OCI-LY1 (cell line): ENCODE results near the gene MFF.

Source experiments
- EZH2 ChIP-seq: fragments of 200-600 bp; sonication (generic), shearing (Covaris generic); IDR thresholded peaks from 2 replicates; pipeline ENCODE4 v1.8.0; 2017; ENCODE audit warnings: borderline replicate concordance, mixed run types, mild to moderate bottlenecking, antibody characterized with exemption, low read length, moderate library complexity, mixed read lengths
- TF ChIP-seq, protein P1 (sequence below): fragments of 200-600 bp; sonication (generic), shearing (Covaris generic); IDR thresholded peaks from 2 replicates; pipeline ENCODE4 v1.5.1; 2017; ENCODE audit warnings: mild to moderate bottlenecking, antibody characterized with exemption, low read length, moderate library complexity, mixed read lengths

DNA sequence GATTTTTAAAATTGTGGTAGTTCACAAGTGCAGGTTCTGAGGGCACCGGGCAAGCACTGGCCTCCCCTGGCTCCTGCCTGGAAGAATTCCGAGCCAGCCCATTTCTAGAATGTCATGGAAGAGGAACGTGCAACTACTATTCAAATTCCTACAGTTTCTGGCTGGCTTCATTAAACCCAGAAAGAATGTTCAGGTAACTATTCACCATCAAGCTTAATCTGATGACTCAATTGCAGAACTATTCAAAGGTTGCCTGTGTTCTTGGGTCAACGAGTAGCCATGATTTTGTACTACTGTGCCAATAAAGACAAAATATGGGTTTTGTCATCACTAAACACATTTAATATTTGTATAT is 14.3 kb upstream of the MFF start:
- TF ChIP-seq, protein P1, sequence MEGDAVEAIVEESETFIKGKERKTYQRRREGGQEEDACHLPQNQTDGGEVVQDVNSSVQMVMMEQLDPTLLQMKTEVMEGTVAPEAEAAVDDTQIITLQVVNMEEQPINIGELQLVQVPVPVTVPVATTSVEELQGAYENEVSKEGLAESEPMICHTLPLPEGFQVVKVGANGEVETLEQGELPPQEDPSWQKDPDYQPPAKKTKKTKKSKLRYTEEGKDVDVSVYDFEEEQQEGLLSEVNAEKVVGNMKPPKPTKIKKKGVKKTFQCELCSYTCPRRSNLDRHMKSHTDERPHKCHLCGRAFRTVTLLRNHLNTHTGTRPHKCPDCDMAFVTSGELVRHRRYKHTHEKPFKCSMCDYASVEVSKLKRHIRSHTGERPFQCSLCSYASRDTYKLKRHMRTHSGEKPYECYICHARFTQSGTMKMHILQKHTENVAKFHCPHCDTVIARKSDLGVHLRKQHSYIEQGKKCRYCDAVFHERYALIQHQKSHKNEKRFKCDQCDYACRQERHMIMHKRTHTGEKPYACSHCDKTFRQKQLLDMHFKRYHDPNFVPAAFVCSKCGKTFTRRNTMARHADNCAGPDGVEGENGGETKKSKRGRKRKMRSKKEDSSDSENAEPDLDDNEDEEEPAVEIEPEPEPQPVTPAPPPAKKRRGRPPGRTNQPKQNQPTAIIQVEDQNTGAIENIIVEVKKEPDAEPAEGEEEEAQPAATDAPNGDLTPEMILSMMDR: no peak
- no peak for TF ChIP-seq EZH2
